ENCODE results near the gene RNF213.

GRCh38 chr17:80316431-80316830, 55.8 kb downstream of the RNF213 start:
- TF ChIP-seq, protein P1, sequence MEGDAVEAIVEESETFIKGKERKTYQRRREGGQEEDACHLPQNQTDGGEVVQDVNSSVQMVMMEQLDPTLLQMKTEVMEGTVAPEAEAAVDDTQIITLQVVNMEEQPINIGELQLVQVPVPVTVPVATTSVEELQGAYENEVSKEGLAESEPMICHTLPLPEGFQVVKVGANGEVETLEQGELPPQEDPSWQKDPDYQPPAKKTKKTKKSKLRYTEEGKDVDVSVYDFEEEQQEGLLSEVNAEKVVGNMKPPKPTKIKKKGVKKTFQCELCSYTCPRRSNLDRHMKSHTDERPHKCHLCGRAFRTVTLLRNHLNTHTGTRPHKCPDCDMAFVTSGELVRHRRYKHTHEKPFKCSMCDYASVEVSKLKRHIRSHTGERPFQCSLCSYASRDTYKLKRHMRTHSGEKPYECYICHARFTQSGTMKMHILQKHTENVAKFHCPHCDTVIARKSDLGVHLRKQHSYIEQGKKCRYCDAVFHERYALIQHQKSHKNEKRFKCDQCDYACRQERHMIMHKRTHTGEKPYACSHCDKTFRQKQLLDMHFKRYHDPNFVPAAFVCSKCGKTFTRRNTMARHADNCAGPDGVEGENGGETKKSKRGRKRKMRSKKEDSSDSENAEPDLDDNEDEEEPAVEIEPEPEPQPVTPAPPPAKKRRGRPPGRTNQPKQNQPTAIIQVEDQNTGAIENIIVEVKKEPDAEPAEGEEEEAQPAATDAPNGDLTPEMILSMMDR (IDR thresholded peaks at IDR 0.05): no peak
- TF ChIP-seq POLR2AphosphoS5 (IDR thresholded peaks at IDR 0.05) (no peak), POLR2A (IDR thresholded peaks at IDR 0.05) (no peak)
